Liver (tissue), 9 donors: Measurements from ENCODE around the gene PLD4. TPM values are rescaled to one million over a fixed set of nuclear protein-coding genes. Genes with fewer than 3 reads are reported as not detected.

ENCODE experiments used
- DNase-seq: peaks from one replicate; pipeline ENCODE4 v3.0.0-alpha.2; 2017; ENCODE audit warnings: low spot score
- H3K27ac ChIP-seq, 2 donors: one replicate each; pipeline ENCODE4 v1.7.0; 2013; ENCODE audit warnings: inconsistent platforms in 2 of 2, low read length in 2 of 2, control low read depth in 1 of 2, low read depth in 1 of 2, mild to moderate bottlenecking in 1 of 2
- H3K27me3 ChIP-seq, 4 donors: one replicate each; pipeline versions ENCODE4 v1.6.1 to v1.7.0; 2013; ENCODE audit warnings: low read length in 3 of 4, inconsistent platforms in 1 of 4, mild to moderate bottlenecking in 1 of 4, moderate library complexity in 1 of 4; ENCODE audit not compliant: control insufficient read depth in 4 of 4, insufficient read depth in 4 of 4
- H3K36me3 ChIP-seq, 4 donors: one replicate each; pipeline versions ENCODE4 v1.6.1 to v1.7.0; 2013; ENCODE audit warnings: low read length in 3 of 4, mild to moderate bottlenecking in 3 of 4, low read depth in 1 of 4, moderate library complexity in 1 of 4; ENCODE audit not compliant: control insufficient read depth in 4 of 4, insufficient read depth in 3 of 4
- H3K4me1 ChIP-seq, 4 donors: one replicate each; pipeline versions ENCODE4 v1.6.1 to v1.7.0; 2013; ENCODE audit warnings: low read length in 3 of 4, mild to moderate bottlenecking in 3 of 4, moderate library complexity in 1 of 4; ENCODE audit not compliant: control insufficient read depth in 4 of 4, insufficient read depth in 4 of 4
- H3K4me3 ChIP-seq, 3 donors: one replicate each; pipeline versions ENCODE4 v1.6.1 to v1.7.0; 2013; ENCODE audit warnings: low read length in 3 of 3, control low read depth in 1 of 3, low read depth in 1 of 3, mild to moderate bottlenecking in 1 of 3
- H3K9ac ChIP-seq, 2 donors: one replicate each; pipeline ENCODE4 v1.7.0; 2013; ENCODE audit warnings: low read length in 2 of 2, mild to moderate bottlenecking in 2 of 2, moderate library complexity in 2 of 2, control low read depth in 1 of 2, low read depth in 1 of 2
- H3K9me3 ChIP-seq, 4 donors: one replicate each; pipeline versions ENCODE4 v1.6.1 to v1.7.0; 2013; ENCODE audit warnings: low read length in 3 of 4; ENCODE audit not compliant: control insufficient read depth in 4 of 4
- ATF3 ChIP-seq: IDR thresholded peaks from 2 replicates; pipeline ENCODE4 v1.6.1; 2016; ENCODE audit warnings: antibody characterized with exemption
- CTCF ChIP-seq: fragments of 150-350 bp; IDR thresholded peaks from 2 replicates; pipeline ENCODE4 v1.5.1; 2017; ENCODE audit warnings: improper control_type of control experiment, low read depth, low read length; ENCODE audit not compliant: missing input control
- EGR1 ChIP-seq, 2 donors: IDR thresholded peaks; 2 replicates each; pipeline ENCODE4 v1.6.1; 2016 to 2018; ENCODE audit warnings: antibody characterized with exemption in 2 of 2, low read depth in 2 of 2
- FOXA1 ChIP-seq: IDR thresholded peaks from 2 replicates; pipeline ENCODE4 v1.6.1; 2016; ENCODE audit warnings: antibody characterized with exemption
- FOXA2 ChIP-seq: IDR thresholded peaks from 2 replicates; pipeline ENCODE4 v1.6.1; 2016; ENCODE audit warnings: antibody characterized with exemption
- HNF4A ChIP-seq, 2 donors: conservative IDR thresholded peaks; 2 replicates each; pipeline ENCODE4 v1.6.1; 2016; ENCODE audit warnings: antibody characterized with exemption in 2 of 2, mild to moderate bottlenecking in 2 of 2
- HNF4G ChIP-seq: IDR thresholded peaks from 2 replicates; pipeline ENCODE4 v1.6.1; 2016; ENCODE audit warnings: antibody characterized with exemption
- JUND ChIP-seq, 2 donors: IDR thresholded peaks; 2 replicates each; pipeline ENCODE4 v1.6.1; 2016; ENCODE audit warnings: antibody characterized with exemption in 2 of 2
- RAD21 ChIP-seq, 2 donors: IDR thresholded peaks; 2 replicates each; pipeline ENCODE4 v1.6.1; 2016; ENCODE audit warnings: antibody characterized with exemption in 2 of 2, mild to moderate bottlenecking in 2 of 2
- RXRA ChIP-seq, 2 donors: IDR thresholded peaks; 2 replicates each; pipeline ENCODE4 v1.6.1; 2017 to 2018; ENCODE audit warnings: antibody characterized with exemption in 2 of 2, mild to moderate bottlenecking in 1 of 2
- TAF1 ChIP-seq: conservative IDR thresholded peaks from 2 replicates; pipeline ENCODE4 v1.6.1; 2016; ENCODE audit warnings: antibody characterized with exemption, mild to moderate bottlenecking
- WGBS: extraction: QIAGEN DNeasy Blood & Tissue Kit; methylation state at CpG from one replicate; pipeline ENCODE4 v1.1.7; 2013; 5-methylcytosine and 5-hydroxymethylcytosine counted together
- polyA plus RNA-seq, 2 donors: library from polyadenylated mRNA; stranded (reverse) in 1 of 2; unstranded in 1 of 2; fragments of 200-250 nt in 1 of 2; fragments of >200 nt in 1 of 2; fragmentation: Nextera tagmentation in 1 of 2; extraction: Ambion mirVana in 1 of 2; gene quantifications; one replicate each; pipeline versions ENCODE4 v1.2.1 to v1.2.3, GENCODE V29; 2013 to 2015
- total RNA-seq, 2 donors: library from RNA; depleted of rRNA; stranded (reverse); fragments of >200 nt; gene quantifications; one replicate each; pipeline ENCODE4 v1.2.3, GENCODE V29; 2014
- TF ChIP-seq, protein P1 (sequence below): IDR thresholded peaks from 2 replicates; pipeline ENCODE4 v1.6.1; 2016; ENCODE audit warnings: antibody characterized with exemption
- donor health status: healthy.
- donor health status: healthy.
- donor health status: healthy.
- donor health status: healthy.
- donor health status: healthy.

PLD4 gene
- total and polyA plus RNA-seq, 4 donors: under 0.01 to 14.5 (median 0.35) TPM

DNA sequence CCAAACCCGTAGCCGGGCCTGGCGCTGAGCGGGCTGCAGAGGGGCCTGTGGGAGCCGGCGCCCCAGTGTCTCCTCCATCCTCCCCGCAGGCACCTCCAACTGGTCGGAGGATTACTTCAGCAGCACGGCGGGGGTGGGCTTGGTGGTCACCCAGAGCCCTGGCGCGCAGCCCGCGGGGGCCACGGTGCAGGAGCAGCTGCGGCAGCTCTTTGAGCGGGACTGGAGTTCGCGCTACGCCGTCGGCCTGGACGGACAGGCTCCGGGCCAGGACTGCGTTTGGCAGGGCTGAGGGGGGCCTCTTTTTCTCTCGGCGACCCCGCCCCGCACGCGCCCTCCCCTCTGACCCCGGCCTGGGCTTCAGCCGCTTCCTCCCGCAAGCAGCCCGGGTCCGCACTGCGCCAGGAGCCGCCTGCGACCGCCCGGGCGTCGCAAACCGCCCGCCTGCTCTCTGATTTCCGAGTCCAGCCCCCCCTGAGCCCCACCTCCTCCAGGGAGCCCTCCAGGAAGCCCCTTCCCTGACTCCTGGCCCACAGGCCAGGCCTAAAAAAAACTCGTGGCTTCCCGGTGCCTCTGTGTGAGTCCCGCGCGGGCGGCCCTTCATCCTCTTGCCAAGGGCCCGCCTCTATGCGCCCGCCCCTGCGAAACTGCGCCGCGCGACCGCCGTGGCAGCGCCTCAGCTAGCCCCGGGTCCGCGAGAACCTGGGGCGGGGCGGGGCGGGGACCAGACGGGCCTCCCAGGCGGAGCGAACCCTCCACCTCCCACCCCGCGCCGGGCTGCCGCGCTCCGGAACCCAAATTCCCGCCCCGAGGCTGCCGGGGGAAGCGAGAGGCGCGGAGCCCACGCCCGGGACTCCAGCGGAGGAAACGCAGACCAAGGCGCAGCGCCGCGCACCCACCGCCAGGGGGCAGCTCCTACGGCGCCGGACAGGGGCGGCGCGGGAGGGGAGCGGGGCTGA is 8.3 kb downstream of the PLD4 start:
- no peaks in the 10 kb centered on the region for H3K36me3 ChIP-seq
- no peaks in the 10 kb centered on the region for H3K9me3 ChIP-seq
- peak; percentile 81 for DNase-seq
- H3K9ac ChIP-seq: no peak overlapping the region
- 9% methylated on average over 100 of the region's 100 CpGs for WGBS
- H3K27me3 ChIP-seq: peaks cover 0 to 3% (median 0%) of the 10 kb centered on the region in 4 donors
- no peak overlapping the region for H3K27ac ChIP-seq
- peaks cover 0 to 6% (median 3%) of the 10 kb centered on the region in 4 donors for H3K4me1 ChIP-seq
- TF ChIP-seq RAD21 (IDR thresholded peaks at IDR 0.05): peak in 1 of 2 donors; percentile 66
- peak; percentile 74 for TF ChIP-seq CTCF
- no peak for TF ChIP-seq HNF4A (conservative IDR thresholded peaks at IDR 0.05)
- TF ChIP-seq EGR1 (IDR thresholded peaks at IDR 0.05; ENCODE audit: low read depth in 2 of 2): no peak
- peak overlapping the region in 1 of 3 donors; percentile 66 for H3K4me3 ChIP-seq

- Histone ChIP-seq H3K4me1 (peaks cover 0 to 6% (median 3%) of the 10 kb centered on the region in 4 donors), H3K9ac (no peak overlapping the region), H3K27ac (no peak overlapping the region), H3K27me3 (peaks cover 0 to 3% (median 0%) of the 10 kb centered on the region in 4 donors), H3K9me3 (no peaks in the 10 kb centered on the region), H3K4me3 (peak overlapping the region in 1 of 3 donors; percentile 66), H3K36me3 (no peaks in the 10 kb centered on the region)
- no peak for DNase-seq
- no peak for TF ChIP-seq TAF1
- TF ChIP-seq, protein P1, sequence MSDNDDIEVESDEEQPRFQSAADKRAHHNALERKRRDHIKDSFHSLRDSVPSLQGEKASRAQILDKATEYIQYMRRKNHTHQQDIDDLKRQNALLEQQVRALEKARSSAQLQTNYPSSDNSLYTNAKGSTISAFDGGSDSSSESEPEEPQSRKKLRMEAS: no peak
- no peak for TF ChIP-seq JUND (IDR thresholded peaks at IDR 0.05)
- TF ChIP-seq HNF4A (conservative IDR thresholded peaks at IDR 0.05): no peak
- TF ChIP-seq FOXA2: no peak
- no peak for TF ChIP-seq CTCF
- TF ChIP-seq HNF4G: no peak
- TF ChIP-seq RXRA (IDR thresholded peaks at IDR 0.05): no peak
- TF ChIP-seq RAD21 (IDR thresholded peaks at IDR 0.05): no peak
- no peak for TF ChIP-seq ATF3
- no peak for TF ChIP-seq FOXA1
- 15% methylated on average over 42 of the region's 42 CpGs for WGBS
These were observed 9.4 kb downstream of the PLD4 start for GRCh38 chr14:104933746-104934733.
